Astrocyte (in vitro differentiated cells and primary cell): ENCODE data around the gene CFD. TPM values are rescaled to one million over a fixed set of nuclear protein-coding genes. Genes with fewer than 3 reads are reported as not detected.

ENCODE experiments used
- DNase-seq: peaks from one replicate; pipeline ENCODE4 v3.0.0-alpha.2; 2010; ENCODE audit warnings: low read depth
- FAIRE-seq: peaks from 2 replicates; lab custom pipeline; 2011; peaks lifted over from hg19 to GRCh38; lab: Jason Lieb, UNC
- H2AFZ ChIP-seq: 2 replicates; pipeline ENCODE4 v1.6.0; 2012; ENCODE audit warnings: low read depth, low read length, inconsistent platforms
- H3K27ac ChIP-seq: 2 replicates; pipeline ENCODE4 v1.5.1; 2011; ENCODE audit warnings: low read depth, low read length, inconsistent platforms
- H3K27me3 ChIP-seq: 2 replicates; pipeline ENCODE4 v1.6.0; 2011; ENCODE audit warnings: low read length, inconsistent platforms; ENCODE audit not compliant: insufficient read depth
- H3K36me3 ChIP-seq: 2 replicates; pipeline ENCODE4 v1.5.1; 2011; ENCODE audit warnings: low read length, inconsistent platforms; ENCODE audit not compliant: insufficient read depth
- H3K4me1 ChIP-seq: 2 replicates; pipeline ENCODE4 v1.5.1; 2011; ENCODE audit warnings: low read length, inconsistent platforms; ENCODE audit not compliant: insufficient read depth
- H3K4me2 ChIP-seq: 2 replicates; pipeline ENCODE4 v1.6.0; 2012; ENCODE audit warnings: low read length, inconsistent platforms
- H3K4me3 ChIP-seq: 2 replicates; pipeline ENCODE4 v1.5.1; 2011; ENCODE audit warnings: low read depth, mild to moderate bottlenecking, low read length, inconsistent platforms; ENCODE audit not compliant: insufficient read depth
- H3K79me2 ChIP-seq: 2 replicates; pipeline ENCODE4 v1.6.0; 2012; ENCODE audit warnings: mild to moderate bottlenecking, low read length, inconsistent platforms; ENCODE audit not compliant: insufficient read depth
- H3K9ac ChIP-seq: 2 replicates; pipeline ENCODE4 v1.6.0; 2012; ENCODE audit warnings: mild to moderate bottlenecking, low read length, inconsistent platforms
- H3K9me3 ChIP-seq: 2 replicates; pipeline ENCODE4 v1.5.1; 2012; ENCODE audit warnings: low read depth, mild to moderate bottlenecking, low read length, inconsistent platforms; ENCODE audit not compliant: insufficient read depth
- H4K20me1 ChIP-seq: 2 replicates; pipeline ENCODE4 v1.6.0; 2012; ENCODE audit warnings: low read length, inconsistent platforms; ENCODE audit not compliant: insufficient read depth
- H3K27ac Mint-ChIP-seq: one replicate; pipeline ENCODE4 v1.8.0; 2021; ENCODE audit warnings: mild to moderate bottlenecking, mixed read lengths; ENCODE audit not compliant: unreplicated experiment
- H3K27me3 Mint-ChIP-seq: one replicate; pipeline ENCODE4 v1.8.0; 2021; ENCODE audit warnings: low read depth, mixed read lengths; ENCODE audit not compliant: unreplicated experiment
- H3K36me3 Mint-ChIP-seq: one replicate; pipeline ENCODE4 v1.8.0; 2021; ENCODE audit warnings: low read depth, mixed read lengths; ENCODE audit not compliant: unreplicated experiment
- H3K4me1 Mint-ChIP-seq: one replicate; pipeline ENCODE4 v1.8.0; 2021; ENCODE audit warnings: low read depth, mixed read lengths; ENCODE audit not compliant: unreplicated experiment
- H3K4me3 Mint-ChIP-seq: one replicate; pipeline ENCODE4 v1.8.0; 2021; ENCODE audit warnings: mild to moderate bottlenecking, moderate library complexity, mixed read lengths; ENCODE audit not compliant: unreplicated experiment
- H3K9me3 Mint-ChIP-seq: one replicate; pipeline ENCODE4 v1.8.0; 2021; ENCODE audit warnings: mild to moderate bottlenecking, mixed read lengths; ENCODE audit not compliant: unreplicated experiment
- CTCF ChIP-seq: IDR thresholded peaks from 2 replicates; pipeline ENCODE4 v1.5.1; 2011; ENCODE audit warnings: low read depth, mild to moderate bottlenecking, inconsistent platforms, low read length, moderate library complexity; ENCODE audit not compliant: insufficient read depth
- EZH2 ChIP-seq: IDR thresholded peaks from 2 replicates; pipeline ENCODE4 v1.6.1; 2012; ENCODE audit warnings: mild to moderate bottlenecking, low read length, inconsistent platforms; ENCODE audit not compliant: insufficient read depth
- total RNA-seq: library from RNA; stranded (reverse); gene quantifications from 2 replicates; pipeline ENCODE4 v1.2.1, GENCODE V29; 2021

Gene CFD
- total RNA-seq, 1 donor from 2014 or later: 0.59 TPM

GRCh38 chr19:867301-867793 lies 7.9 kb downstream of the CFD start:
- H3K27ac Mint-ChIP-seq: no peak overlapping the region
- Histone ChIP-seq H4K20me1 (peaks cover 26% of the 10 kb centered on the region), H3K9ac (no peak overlapping the region), H3K79me2 (no peaks in the 10 kb centered on the region), H3K4me3 (no peak overlapping the region), H3K4me1 (peaks cover 19% of the 10 kb centered on the region), H3K36me3 (no peaks in the 10 kb centered on the region), H3K9me3 (no peaks in the 10 kb centered on the region), H3K4me2 (no peak overlapping the region), H3K27me3 (no peaks in the 10 kb centered on the region), H2AFZ (no peak overlapping the region), H3K27ac (no peak overlapping the region)
- no peak for TF ChIP-seq EZH2
- TF ChIP-seq CTCF: no peak
- no peaks in the 10 kb centered on the region for H3K9me3 Mint-ChIP-seq
- H3K4me3 Mint-ChIP-seq: no peak overlapping the region
- peaks cover 9% of the 10 kb centered on the region for H3K36me3 Mint-ChIP-seq
- FAIRE-seq (no peak), DNase-seq (no peak)
- peaks cover 2% of the 10 kb centered on the region for H3K4me1 Mint-ChIP-seq
- no peaks in the 10 kb centered on the region for H3K27me3 Mint-ChIP-seq

- Histone ChIP-seq H3K9me3 (no peaks in the 10 kb centered on the region), H2AFZ (no peak overlapping the region), H3K36me3 (no peaks in the 10 kb centered on the region), H3K27ac (no peak overlapping the region), H3K4me2 (no peak overlapping the region), H3K27me3 (no peaks in the 10 kb centered on the region), H3K4me3 (no peak overlapping the region), H3K9ac (no peak overlapping the region), H3K4me1 (peaks cover 19% of the 10 kb centered on the region), H3K79me2 (no peaks in the 10 kb centered on the region), H4K20me1 (peaks cover 26% of the 10 kb centered on the region)
- Mint-ChIP-seq H3K9me3 (no peaks in the 10 kb centered on the region), H3K4me1 (peaks cover 2% of the 10 kb centered on the region), H3K27ac (no peak overlapping the region), H3K27me3 (no peaks in the 10 kb centered on the region), H3K4me3 (no peak overlapping the region), H3K36me3 (peaks cover 9% of the 10 kb centered on the region)
- no peak for TF ChIP-seq EZH2
- TF ChIP-seq CTCF: no peak
- no peak for FAIRE-seq
- DNase-seq: no peak
Measured at GRCh38 chr19:867855-868457, 8.5 kb downstream of the CFD start.

GRCh38 chr19:868458-869244 lies 9.2 kb downstream of the CFD start:
- TF ChIP-seq EZH2: no peak
- TF ChIP-seq CTCF: no peak
- no peak for FAIRE-seq
- Histone ChIP-seq H3K9ac (peak overlapping the region; percentile 66), H3K27ac (peak overlapping the region; percentile 88), H4K20me1 (peaks cover 24% of the 10 kb centered on the region), H3K9me3 (no peaks in the 10 kb centered on the region), H3K79me2 (no peaks in the 10 kb centered on the region), H3K4me3 (no peak overlapping the region), H2AFZ (no peak overlapping the region), H3K4me2 (peak overlapping the region; percentile 31), H3K4me1 (peaks cover 19% of the 10 kb centered on the region), H3K36me3 (no peaks in the 10 kb centered on the region), H3K27me3 (no peaks in the 10 kb centered on the region)
- no peaks in the 10 kb centered on the region for H3K27me3 Mint-ChIP-seq
- peaks cover 2% of the 10 kb centered on the region for H3K4me1 Mint-ChIP-seq
- H3K9me3 Mint-ChIP-seq: no peaks in the 10 kb centered on the region
- peaks cover 9% of the 10 kb centered on the region for H3K36me3 Mint-ChIP-seq
- H3K27ac Mint-ChIP-seq: no peak overlapping the region
- H3K4me3 Mint-ChIP-seq: no peak overlapping the region
- DNase-seq: no peak
